ENCODE measurements around the gene UCK1. TPM values are rescaled to one million over a fixed set of nuclear protein-coding genes. Genes with fewer than 3 reads are reported as not detected.

UCK1 gene
- 21.9 to 26.6 TPM (median 23.2 TPM) in 3 replicates for total RNA-seq

DNA sequence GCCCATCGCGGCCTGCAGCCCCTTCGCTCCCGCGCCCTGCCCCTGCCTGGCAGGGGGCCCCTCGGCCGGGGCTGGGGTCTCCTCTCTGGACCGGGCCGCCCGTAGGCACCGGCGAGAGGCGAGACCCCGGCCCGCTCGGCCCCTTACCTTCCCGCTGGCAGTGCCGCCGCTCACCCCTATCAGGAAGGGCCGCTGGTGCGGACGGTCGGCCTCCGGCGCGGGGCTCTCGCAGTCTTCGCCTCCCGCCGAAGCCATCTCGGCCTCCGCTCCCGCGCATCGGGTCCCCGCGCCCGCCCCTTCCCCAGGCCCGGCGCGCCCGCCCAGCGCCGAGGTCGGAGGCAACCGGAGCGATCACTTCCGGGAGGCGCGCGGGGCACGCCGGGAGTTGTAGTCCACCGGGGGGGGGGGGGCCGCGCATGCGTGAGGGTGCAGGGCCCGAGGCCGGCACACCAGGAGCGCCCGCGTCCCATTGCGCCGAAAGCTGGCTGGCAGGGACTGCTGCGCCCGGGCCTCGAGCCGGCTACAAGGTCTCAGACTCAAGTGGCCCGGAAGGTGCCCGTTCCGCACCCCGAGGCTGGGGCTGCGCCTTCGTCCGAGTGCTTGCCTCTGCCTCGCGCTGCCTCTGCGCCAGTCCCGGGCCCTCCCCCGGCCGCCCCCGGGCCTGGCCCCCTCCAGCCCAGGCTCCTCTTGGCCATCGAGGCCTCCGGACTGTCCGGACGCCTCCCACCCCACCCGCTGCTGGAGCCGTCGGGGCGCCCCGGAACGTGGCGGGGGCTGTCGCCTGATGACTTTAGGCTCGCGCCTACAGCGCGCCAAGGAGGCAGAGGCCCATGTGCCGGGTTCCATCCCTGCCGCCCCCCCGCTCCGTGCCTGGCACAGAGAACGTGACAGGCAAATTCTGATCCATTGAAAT, at the start of gene UCK1:
Gene UCK1 (minus strand): TSS at position 344 of the 913 bp plus-strand sequence. CDS start 89 bp downstream, at position 255.
- DNase-seq (ENCODE audit: low spot score in 2 of 2, unreplicated experiment in 2 of 2), result peak; percentile 75 to 78
- Mint-ChIP-seq H3K9me3 (no peaks in the 10 kb centered on the region), H3K36me3 (peaks cover 14% of the 10 kb centered on the region), H3K4me1 (peaks cover 7% of the 10 kb centered on the region), H3K27ac (peak within 1 kb of the TSS; percentile 67), H3K4me3 (peak within 1 kb of the TSS; percentile 80), H3K27me3 (ENCODE audit: low read depth) (no peaks in the 10 kb centered on the region)
- TF ChIP-seq, protein P1, sequence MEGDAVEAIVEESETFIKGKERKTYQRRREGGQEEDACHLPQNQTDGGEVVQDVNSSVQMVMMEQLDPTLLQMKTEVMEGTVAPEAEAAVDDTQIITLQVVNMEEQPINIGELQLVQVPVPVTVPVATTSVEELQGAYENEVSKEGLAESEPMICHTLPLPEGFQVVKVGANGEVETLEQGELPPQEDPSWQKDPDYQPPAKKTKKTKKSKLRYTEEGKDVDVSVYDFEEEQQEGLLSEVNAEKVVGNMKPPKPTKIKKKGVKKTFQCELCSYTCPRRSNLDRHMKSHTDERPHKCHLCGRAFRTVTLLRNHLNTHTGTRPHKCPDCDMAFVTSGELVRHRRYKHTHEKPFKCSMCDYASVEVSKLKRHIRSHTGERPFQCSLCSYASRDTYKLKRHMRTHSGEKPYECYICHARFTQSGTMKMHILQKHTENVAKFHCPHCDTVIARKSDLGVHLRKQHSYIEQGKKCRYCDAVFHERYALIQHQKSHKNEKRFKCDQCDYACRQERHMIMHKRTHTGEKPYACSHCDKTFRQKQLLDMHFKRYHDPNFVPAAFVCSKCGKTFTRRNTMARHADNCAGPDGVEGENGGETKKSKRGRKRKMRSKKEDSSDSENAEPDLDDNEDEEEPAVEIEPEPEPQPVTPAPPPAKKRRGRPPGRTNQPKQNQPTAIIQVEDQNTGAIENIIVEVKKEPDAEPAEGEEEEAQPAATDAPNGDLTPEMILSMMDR (IDR thresholded peaks at IDR 0.05; ENCODE audit: unreplicated experiment), result no peak

DNA sequence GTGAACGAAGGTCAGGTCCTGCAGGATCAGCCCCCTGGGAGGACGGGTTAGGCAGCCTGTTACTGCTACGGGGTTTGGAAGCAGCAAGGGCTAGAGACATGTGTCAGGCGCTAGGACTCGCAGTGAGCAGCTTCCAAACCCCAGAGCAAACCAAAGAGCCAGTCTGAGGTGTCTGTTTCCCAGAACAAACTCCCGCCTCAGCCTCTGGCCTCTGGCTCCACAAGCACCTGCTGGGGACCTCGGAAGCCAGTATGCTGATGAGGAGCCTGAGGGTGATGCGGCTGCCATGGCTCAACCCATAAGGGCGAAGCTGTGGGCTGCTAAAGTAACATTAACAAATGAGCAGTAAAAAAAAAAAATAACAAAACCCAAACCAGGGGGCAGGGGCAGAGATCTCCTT, 49.3 kb upstream of the UCK1 start:
- H3K4me1 Mint-ChIP-seq, result no peaks in the 10 kb centered on the region
- H3K9me3 Mint-ChIP-seq, result no peaks in the 10 kb centered on the region
- H3K27me3 Mint-ChIP-seq (ENCODE audit: low read depth), result no peaks in the 10 kb centered on the region
- peaks cover 12% of the 10 kb centered on the region for H3K36me3 Mint-ChIP-seq
- DNase-seq (ENCODE audit: low spot score in 2 of 2, unreplicated experiment in 2 of 2), result no peak
- TF ChIP-seq, protein P1 (IDR thresholded peaks at IDR 0.05; ENCODE audit: unreplicated experiment), result no peak
- no peak overlapping the region for H3K4me3 Mint-ChIP-seq
- no peak overlapping the region for H3K27ac Mint-ChIP-seq

DNA sequence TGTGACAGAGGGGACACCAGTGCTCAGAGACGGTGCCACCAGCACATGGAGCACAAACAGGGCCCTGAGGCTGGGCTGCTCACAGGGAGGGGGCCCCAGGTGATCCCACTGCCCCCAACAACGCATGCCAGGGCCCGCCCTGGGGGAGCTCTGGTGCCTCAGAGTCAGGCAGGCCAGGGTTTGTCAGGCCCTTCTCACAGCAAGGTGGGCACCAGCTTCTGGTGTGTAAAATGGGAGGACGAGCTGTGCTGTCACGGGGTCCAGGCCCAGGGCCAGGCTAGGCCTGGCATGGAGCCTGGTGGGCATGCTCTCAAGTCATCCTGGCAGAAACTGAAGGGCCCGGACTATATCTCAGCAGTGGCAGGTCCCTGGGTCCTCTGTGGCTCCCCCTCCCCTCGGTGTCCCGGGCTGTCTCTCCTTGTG, 48.7 kb upstream of the UCK1 start:
- H3K9me3 Mint-ChIP-seq, result no peaks in the 10 kb centered on the region
- H3K4me3 Mint-ChIP-seq, result no peak overlapping the region
- TF ChIP-seq, protein P1 (IDR thresholded peaks at IDR 0.05; ENCODE audit: unreplicated experiment), result no peak
- H3K4me1 Mint-ChIP-seq, result no peaks in the 10 kb centered on the region
- no peak for DNase-seq (ENCODE audit: low spot score in 2 of 2, unreplicated experiment in 2 of 2)
- H3K27ac Mint-ChIP-seq, result no peak overlapping the region
- H3K27me3 Mint-ChIP-seq (ENCODE audit: low read depth), result no peaks in the 10 kb centered on the region
- peaks cover 11% of the 10 kb centered on the region for H3K36me3 Mint-ChIP-seq

DNA sequence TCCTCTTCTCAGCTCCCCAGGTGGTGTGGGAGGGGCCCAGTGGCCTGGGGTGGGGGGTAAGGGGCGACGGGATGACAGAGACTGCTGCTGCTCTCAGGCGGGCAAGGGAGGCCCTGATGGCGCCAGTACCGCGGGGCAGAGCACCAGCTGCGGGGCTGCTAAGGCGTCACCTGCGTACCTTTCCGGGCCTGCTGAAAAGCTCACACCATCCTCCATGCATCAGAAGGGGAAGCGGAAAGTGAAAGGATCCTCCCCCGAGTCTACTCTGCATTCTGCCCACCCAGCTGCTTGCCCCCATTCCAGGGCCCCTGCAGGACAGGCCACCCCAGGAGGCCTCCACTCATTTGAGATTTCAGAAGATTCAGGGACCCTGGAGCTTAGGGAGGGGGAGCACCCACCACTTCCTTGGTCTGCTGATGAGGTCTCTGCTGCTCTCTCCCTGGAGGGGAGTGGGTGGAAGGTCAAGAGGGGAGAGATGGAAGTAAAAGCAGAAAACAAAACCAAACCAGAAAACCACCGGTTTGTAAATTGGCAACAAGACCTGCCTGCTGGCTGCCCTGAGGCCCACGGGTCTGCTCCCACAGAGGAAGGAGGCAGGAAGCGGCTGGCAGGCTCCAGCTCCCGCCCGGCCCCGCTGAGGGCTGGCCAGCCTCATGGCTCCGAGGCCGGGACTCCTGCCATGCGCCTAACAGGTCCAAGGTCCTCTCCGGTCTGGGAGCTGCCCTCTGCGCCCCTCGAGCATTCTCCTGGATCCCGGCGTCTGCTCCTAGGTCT, 47.9 kb upstream of the UCK1 start:
- DNase-seq (ENCODE audit: low spot score in 2 of 2, unreplicated experiment in 2 of 2), result no peak
- Mint-ChIP-seq H3K36me3 (peaks cover 13% of the 10 kb centered on the region), H3K4me1 (no peaks in the 10 kb centered on the region), H3K9me3 (no peaks in the 10 kb centered on the region), H3K4me3 (no peak overlapping the region), H3K27ac (no peak overlapping the region), H3K27me3 (ENCODE audit: low read depth) (no peaks in the 10 kb centered on the region)
- TF ChIP-seq, protein P1 (IDR thresholded peaks at IDR 0.05; ENCODE audit: unreplicated experiment), result no peak

DNA sequence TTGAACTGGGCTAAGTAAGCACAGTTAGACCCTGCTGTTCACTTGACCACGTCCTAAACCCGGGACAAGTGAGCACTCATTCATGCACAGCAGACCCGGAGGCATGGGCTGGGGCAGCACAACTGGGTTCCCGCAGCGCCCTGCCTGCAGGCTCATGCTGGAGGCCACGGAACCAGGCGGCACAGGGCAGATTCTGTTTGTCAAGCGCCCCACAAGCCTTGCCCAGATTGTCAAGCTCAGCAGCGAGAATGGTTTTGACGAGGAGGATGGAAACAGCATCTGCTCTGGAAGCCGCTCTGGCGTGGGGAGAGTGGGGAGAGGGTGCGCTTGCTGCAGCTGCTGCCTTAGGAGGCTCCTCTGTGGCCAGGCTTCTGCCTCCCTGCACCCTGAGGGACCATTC, 47.0 kb upstream of the UCK1 start:
- Mint-ChIP-seq H3K36me3 (peaks cover 13% of the 10 kb centered on the region), H3K4me1 (no peaks in the 10 kb centered on the region), H3K9me3 (no peaks in the 10 kb centered on the region), H3K4me3 (no peak overlapping the region), H3K27me3 (ENCODE audit: low read depth) (no peaks in the 10 kb centered on the region), H3K27ac (peak overlapping the region; percentile 21)
- TF ChIP-seq, protein P1 (IDR thresholded peaks at IDR 0.05; ENCODE audit: unreplicated experiment), result no peak
- no peak for DNase-seq (ENCODE audit: low spot score in 2 of 2, unreplicated experiment in 2 of 2)

Measured in mesothelial cell of epicardium (in vitro differentiated cells).